DOHH2 (cell line): ENCODE results near the gene NKIRAS1.

Experiments
- EZH2phosphoT487 ChIP-seq: fragments of 200-600 bp; sonication (generic); IDR thresholded peaks from 2 replicates; pipeline ENCODE4 v1.6.1; 2017; ENCODE audit warnings: borderline replicate concordance, mild to moderate bottlenecking, antibody characterized with exemption, low read length, moderate library complexity, mixed read lengths
- TF ChIP-seq, protein P1 (sequence below): fragments of 200-600 bp; sonication (generic); IDR thresholded peaks from one replicate; pipeline ENCODE4 v1.5.1; 2014; ENCODE audit warnings: antibody characterized with exemption, mild to moderate bottlenecking, low read depth, low read length; ENCODE audit not compliant: poor library complexity, severe bottlenecking

- TF ChIP-seq, protein P1, sequence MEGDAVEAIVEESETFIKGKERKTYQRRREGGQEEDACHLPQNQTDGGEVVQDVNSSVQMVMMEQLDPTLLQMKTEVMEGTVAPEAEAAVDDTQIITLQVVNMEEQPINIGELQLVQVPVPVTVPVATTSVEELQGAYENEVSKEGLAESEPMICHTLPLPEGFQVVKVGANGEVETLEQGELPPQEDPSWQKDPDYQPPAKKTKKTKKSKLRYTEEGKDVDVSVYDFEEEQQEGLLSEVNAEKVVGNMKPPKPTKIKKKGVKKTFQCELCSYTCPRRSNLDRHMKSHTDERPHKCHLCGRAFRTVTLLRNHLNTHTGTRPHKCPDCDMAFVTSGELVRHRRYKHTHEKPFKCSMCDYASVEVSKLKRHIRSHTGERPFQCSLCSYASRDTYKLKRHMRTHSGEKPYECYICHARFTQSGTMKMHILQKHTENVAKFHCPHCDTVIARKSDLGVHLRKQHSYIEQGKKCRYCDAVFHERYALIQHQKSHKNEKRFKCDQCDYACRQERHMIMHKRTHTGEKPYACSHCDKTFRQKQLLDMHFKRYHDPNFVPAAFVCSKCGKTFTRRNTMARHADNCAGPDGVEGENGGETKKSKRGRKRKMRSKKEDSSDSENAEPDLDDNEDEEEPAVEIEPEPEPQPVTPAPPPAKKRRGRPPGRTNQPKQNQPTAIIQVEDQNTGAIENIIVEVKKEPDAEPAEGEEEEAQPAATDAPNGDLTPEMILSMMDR: no peak
- TF ChIP-seq EZH2phosphoT487: no peak
These were observed 46.7 kb downstream of the NKIRAS1 start for GRCh38 chr3:23869977-23870662.
